Progenitor cell of endocrine pancreas (in vitro differentiated cells): ENCODE data around the gene PHF5A. TPM values are rescaled to one million over a fixed set of nuclear protein-coding genes. Genes with fewer than 3 reads are reported as not detected.
A peak's percentile ranks its signal among the peaks of the same experiment; 100 is the strongest.

ENCODE experiments used
- DNase-seq: peaks from one replicate; pipeline ENCODE4 v3.0.0; 2021; ENCODE audit warnings: low spot score; ENCODE audit not compliant: unreplicated experiment
- H3K27ac Mint-ChIP-seq: 2 replicates; pipeline ENCODE4 v1.8.0; 2021; ENCODE audit warnings: mild to moderate bottlenecking, moderate library complexity, mixed read lengths
- H3K27me3 Mint-ChIP-seq: 2 replicates; pipeline ENCODE4 v1.8.0; 2021; ENCODE audit warnings: mixed read lengths
- H3K36me3 Mint-ChIP-seq: 2 replicates; pipeline ENCODE4 v1.8.0; 2022; ENCODE audit warnings: mixed read lengths; ENCODE audit not compliant: insufficient read depth
- H3K4me1 Mint-ChIP-seq: 2 replicates; pipeline ENCODE4 v1.8.0; 2021; ENCODE audit warnings: low read depth, mixed read lengths
- H3K4me3 Mint-ChIP-seq: 2 replicates; pipeline ENCODE4 v1.8.0; 2021; ENCODE audit warnings: low read depth, mild to moderate bottlenecking, moderate library complexity, mixed read lengths
- H3K9me3 Mint-ChIP-seq: 2 replicates; pipeline ENCODE4 v1.8.0; 2021; ENCODE audit warnings: low read depth, mixed read lengths
- CTCF ChIP-seq: fragments of 200-600 bp; sonication (generic); IDR thresholded peaks from one replicate; pipeline ENCODE4 v1.5.0; 2021; ENCODE audit warnings: antibody characterized with exemption, mild to moderate bottlenecking; ENCODE audit not compliant: unreplicated experiment
- total RNA-seq: library from RNA; stranded (reverse); gene quantifications from 2 replicates; pipeline ENCODE4 v1.2.1, GENCODE V29; 2021

The PHF5A gene
- total RNA-seq, 1 donor from 2014 or later, result 52.9 TPM

DNA sequence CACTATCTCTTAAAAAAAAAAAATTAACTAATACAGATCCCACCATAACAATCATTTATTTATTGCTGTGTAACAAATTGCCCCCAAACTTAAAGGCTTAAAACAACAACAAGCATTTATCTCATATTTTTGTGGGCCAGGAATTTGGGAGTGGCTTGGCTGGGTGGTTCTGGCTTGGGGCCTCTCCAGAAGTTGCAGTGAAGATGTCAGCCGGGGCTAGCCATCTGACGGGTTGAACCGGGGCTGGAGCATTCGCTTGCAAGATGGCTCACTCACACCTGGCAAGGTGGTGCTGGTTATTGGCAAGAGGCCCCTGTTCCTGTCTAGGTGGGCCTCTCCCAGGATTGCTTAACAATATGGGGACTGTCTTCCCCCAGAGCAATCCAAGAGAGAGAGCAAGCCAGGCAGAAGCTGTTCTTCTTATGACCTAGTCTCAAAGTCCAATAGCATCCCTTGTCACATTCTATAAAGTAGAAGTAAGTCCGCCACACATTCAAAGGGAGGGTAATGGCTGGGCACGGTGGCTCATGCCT is 29.9 kb upstream of the PHF5A start:
- DNase-seq, result no peak
- peaks cover 1% of the 10 kb centered on the region for H3K36me3 Mint-ChIP-seq
- no peak for TF ChIP-seq CTCF
- no peaks in the 10 kb centered on the region for H3K4me1 Mint-ChIP-seq
- no peaks in the 10 kb centered on the region for H3K9me3 Mint-ChIP-seq
- no peak overlapping the region for H3K4me3 Mint-ChIP-seq
- peak overlapping the region; percentile 33 for H3K27ac Mint-ChIP-seq
- H3K27me3 Mint-ChIP-seq, result no peaks in the 10 kb centered on the region

DNA sequence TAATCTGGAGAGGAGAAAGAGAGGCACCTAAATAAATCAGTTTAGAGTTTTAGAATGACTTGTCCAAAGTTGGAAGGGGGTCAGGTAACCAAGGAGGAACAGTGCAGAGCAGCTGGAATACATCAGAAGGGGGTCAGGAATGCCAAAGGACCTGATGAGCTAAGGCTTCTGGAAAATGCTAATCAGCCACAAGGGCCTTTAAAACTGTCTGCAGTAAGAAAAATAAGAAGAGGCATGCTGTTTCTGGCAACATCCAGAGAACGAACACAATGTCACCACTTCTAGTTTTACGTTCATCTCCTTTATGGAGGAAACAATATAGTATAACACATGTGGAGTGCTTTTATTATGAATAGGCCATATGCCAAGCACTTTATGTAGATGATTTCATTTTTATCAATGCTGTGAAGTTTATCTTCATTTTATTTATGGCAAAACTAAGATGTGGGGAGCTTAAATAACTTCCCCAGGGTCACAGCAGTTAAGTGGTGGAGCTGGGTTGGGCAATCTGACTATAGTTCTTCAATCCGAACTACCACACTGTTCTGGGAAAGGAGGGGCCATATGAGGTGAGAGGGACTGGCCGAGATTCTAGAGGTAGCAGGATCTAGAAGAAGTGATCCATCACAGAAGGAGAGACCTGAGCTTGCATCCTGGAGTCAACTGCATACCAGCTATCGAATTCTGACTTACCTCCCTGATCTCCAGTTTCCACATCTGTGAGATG is 23.0 kb upstream of the PHF5A start:
- no peak for DNase-seq
- Mint-ChIP-seq H3K36me3 (no peaks in the 10 kb centered on the region), H3K27ac (peak overlapping the region; percentile 6), H3K9me3 (no peaks in the 10 kb centered on the region), H3K4me1 (peaks cover 8% of the 10 kb centered on the region), H3K4me3 (no peak overlapping the region), H3K27me3 (no peaks in the 10 kb centered on the region)
- no peak for TF ChIP-seq CTCF

DNA sequence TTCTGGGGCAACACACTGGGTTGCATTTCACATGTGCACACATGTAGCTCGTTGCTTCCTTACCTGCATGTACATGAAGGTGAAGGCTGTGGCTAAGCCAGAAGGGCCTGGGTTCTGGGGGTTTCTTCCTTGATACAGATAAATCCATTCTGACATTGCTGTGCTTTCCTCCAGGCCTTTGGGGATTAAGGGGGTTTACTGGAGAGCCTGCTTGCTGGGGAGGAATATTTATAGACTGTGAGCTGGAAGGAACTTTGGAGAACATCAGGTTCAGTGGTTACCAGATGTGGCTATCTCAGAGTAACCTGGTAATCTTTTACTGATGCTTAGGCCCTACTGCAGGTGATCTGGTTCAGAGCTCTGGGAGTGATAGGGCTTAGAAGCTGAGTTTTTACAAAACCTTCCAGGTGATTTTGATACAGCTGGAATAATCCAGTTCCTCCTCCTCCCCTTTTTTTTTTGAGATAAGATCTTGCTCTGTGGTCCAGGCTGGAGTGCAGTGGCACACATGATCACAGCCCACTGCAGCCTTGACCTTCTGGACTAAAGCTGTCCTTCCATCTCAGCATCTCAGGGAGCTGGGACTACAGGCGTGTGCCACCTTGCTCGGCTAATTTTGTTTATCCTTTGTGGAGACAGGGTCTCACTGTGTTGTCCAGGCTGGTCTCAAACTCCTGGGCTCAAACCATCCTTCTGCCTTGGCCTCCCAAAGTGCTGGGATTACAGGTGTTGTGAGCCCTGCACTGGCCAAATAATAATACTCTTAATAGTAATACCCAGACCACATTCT is 20.3 kb upstream of the PHF5A start:
- no peaks in the 10 kb centered on the region for H3K27me3 Mint-ChIP-seq
- DNase-seq, result no peak
- no peak overlapping the region for H3K27ac Mint-ChIP-seq
- no peak overlapping the region for H3K4me3 Mint-ChIP-seq
- peaks cover 8% of the 10 kb centered on the region for H3K4me1 Mint-ChIP-seq
- TF ChIP-seq CTCF, result no peak
- H3K9me3 Mint-ChIP-seq, result no peaks in the 10 kb centered on the region
- no peaks in the 10 kb centered on the region for H3K36me3 Mint-ChIP-seq

DNA sequence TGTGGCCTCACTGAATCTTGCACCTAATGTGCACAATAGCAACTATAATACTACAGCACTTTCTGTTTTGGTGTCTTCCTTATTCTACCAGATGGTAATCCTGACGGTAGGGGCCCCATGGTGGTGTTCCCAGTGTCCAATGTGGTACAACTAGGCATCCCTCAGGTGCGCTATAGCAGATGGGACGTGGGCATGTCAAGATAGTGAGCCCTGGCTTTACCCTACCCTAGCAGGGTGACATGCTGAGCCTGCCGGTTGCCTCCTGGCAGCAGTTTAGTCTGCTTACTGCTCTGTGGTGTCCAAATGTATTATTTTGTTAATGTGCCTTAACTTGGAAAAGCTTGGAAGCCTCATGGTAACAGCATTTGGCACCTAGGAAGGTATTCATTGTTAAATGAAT is 19.6 kb upstream of the PHF5A start:
- DNase-seq, result no peak
- Mint-ChIP-seq H3K4me3 (no peak overlapping the region), H3K4me1 (peaks cover 8% of the 10 kb centered on the region), H3K9me3 (no peaks in the 10 kb centered on the region), H3K27ac (no peak overlapping the region), H3K36me3 (no peaks in the 10 kb centered on the region), H3K27me3 (no peaks in the 10 kb centered on the region)
- no peak for TF ChIP-seq CTCF

GRCh38 chr22:41487037-41487935 is 18.8 kb upstream of the PHF5A start:
- DNase-seq, result no peak
- Mint-ChIP-seq H3K4me1 (peaks cover 8% of the 10 kb centered on the region), H3K27me3 (no peaks in the 10 kb centered on the region), H3K36me3 (no peaks in the 10 kb centered on the region), H3K27ac (peak overlapping the region; percentile 21), H3K4me3 (no peak overlapping the region), H3K9me3 (no peaks in the 10 kb centered on the region)
- TF ChIP-seq CTCF, result no peak
